GM23338 (cell line): Measurements from ENCODE around the gene SBSN. TPM values are rescaled to one million over a fixed set of nuclear protein-coding genes. Genes with fewer than 3 reads are reported as not detected.

ENCODE experiments used
- ATAC-seq: fragments of 200-7000 bp; cut with Tn5 transposase; 3 replicates; pipeline ENCODE4 v1.9.1; 2020
- DNase-seq: peaks from one replicate; pipeline ENCODE4 v3.0.0-alpha.2; 2015; ENCODE audit warnings: low spot score
- H2AFZ ChIP-seq: fragments of 200-600 bp; sonication (generic); 2 replicates; pipeline ENCODE4 v1.8.0; 2016; ENCODE audit warnings: antibody characterized with exemption, mild to moderate bottlenecking, moderate library complexity
- H3F3A ChIP-seq: fragments of 200-600 bp; sonication (generic); replicated peaks from 2 replicates; pipeline ENCODE4 v1.8.0; 2017; ENCODE audit warnings: antibody characterized with exemption, mixed run types, low read depth
- H3K27ac ChIP-seq: fragments of 200-600 bp; sonication (generic); 2 replicates; pipeline ENCODE4 v1.6.1; 2016; ENCODE audit warnings: low read depth
- H3K27me3 ChIP-seq: fragments of 200-600 bp; sonication (generic); 2 replicates; pipeline ENCODE4 v1.8.0; 2016; ENCODE audit warnings: mild to moderate bottlenecking, mixed run types, moderate library complexity; ENCODE audit not compliant: insufficient read depth
- H3K36me3 ChIP-seq: fragments of 200-600 bp; sonication (generic); 2 replicates; pipeline ENCODE4 v1.8.0; 2016; ENCODE audit warnings: mild to moderate bottlenecking; ENCODE audit not compliant: insufficient read depth
- H3K4me1 ChIP-seq: fragments of 200-600 bp; sonication (generic); 2 replicates; pipeline ENCODE4 v1.8.0; 2016; ENCODE audit warnings: mild to moderate bottlenecking, moderate library complexity; ENCODE audit not compliant: insufficient read depth
- H3K4me2 ChIP-seq: fragments of 200-600 bp; sonication (generic); 2 replicates; pipeline ENCODE4 v1.7.1; 2017; ENCODE audit warnings: mixed run types
- H3K4me3 ChIP-seq: fragments of 200-600 bp; sonication (generic); 2 replicates; pipeline ENCODE4 v1.6.1; 2016; ENCODE audit warnings: mixed run types
- H3K79me2 ChIP-seq: fragments of 200-600 bp; sonication (generic); replicated peaks from 2 replicates; pipeline ENCODE4 v1.8.0; 2017; ENCODE audit warnings: mild to moderate bottlenecking; ENCODE audit not compliant: insufficient read depth
- H3K9me2 ChIP-seq: fragments of 200-600 bp; sonication (generic); 2 replicates; pipeline ENCODE4 v1.8.0; 2017; ENCODE audit not compliant: insufficient read depth
- H4K20me1 ChIP-seq: fragments of 200-600 bp; sonication (generic); replicated peaks from 2 replicates; pipeline ENCODE4 v1.8.0; 2017; ENCODE audit warnings: mild to moderate bottlenecking; ENCODE audit not compliant: insufficient read depth
- H3K27ac Mint-ChIP-seq: 2 replicates; pipeline ENCODE4 v1.8.0; 2020; ENCODE audit warnings: inconsistent platforms, mild to moderate bottlenecking, moderate library complexity, mixed read lengths
- H3K27me3 Mint-ChIP-seq: 3 replicates; pipeline ENCODE4 v1.8.0; 2022; ENCODE audit warnings: low read depth, mild to moderate bottlenecking, moderate library complexity, mixed read lengths, inconsistent platforms; ENCODE audit not compliant: insufficient read depth, poor library complexity
- H3K36me3 Mint-ChIP-seq: 3 replicates; pipeline ENCODE4 v1.8.0; 2021; ENCODE audit warnings: low read depth, mild to moderate bottlenecking, inconsistent platforms, moderate library complexity, mixed read lengths
- H3K4me1 Mint-ChIP-seq: 3 replicates; pipeline ENCODE4 v1.8.0; 2020; ENCODE audit warnings: mild to moderate bottlenecking, inconsistent platforms, mixed read lengths
- H3K4me3 Mint-ChIP-seq: 3 replicates; pipeline ENCODE4 v1.8.0; 2021; ENCODE audit warnings: moderate library complexity, mild to moderate bottlenecking, inconsistent platforms, mixed read lengths
- H3K9me3 Mint-ChIP-seq: 3 replicates; pipeline ENCODE4 v1.8.0; 2020; ENCODE audit warnings: moderate library complexity, mild to moderate bottlenecking, inconsistent platforms, mixed read lengths
- CREB1 ChIP-seq: fragments of 250-450 bp; sonication (Bioruptor Pico); IDR thresholded peaks from 2 replicates; pipeline ENCODE4 v1.5.0; 2020; ENCODE audit warnings: low read depth, mild to moderate bottlenecking, moderate library complexity
- CTCF ChIP-seq, 2 experiments: fragments of 200-600 bp in 1 of 2; sonication (generic) in 1 of 2; conservative IDR thresholded peaks; 2 replicates each; pipeline versions ENCODE4 v1.5.1 to v1.6.1; 2016 to 2017; ENCODE audit warnings: antibody characterized with exemption in 2 of 2, low read depth in 2 of 2, mild to moderate bottlenecking in 2 of 2, moderate library complexity in 1 of 2
- POLR2AphosphoS5 ChIP-seq: IDR thresholded peaks from 2 replicates; pipeline ENCODE4 v1.6.1; 2016; ENCODE audit warnings: antibody characterized with exemption, low read depth
- STAT1 ChIP-seq: IDR thresholded peaks from one replicate; pipeline ENCODE4 v1.6.1; 2016; ENCODE audit warnings: antibody characterized with exemption; ENCODE audit not compliant: unreplicated experiment
- ZNF462 ChIP-seq: fragments of 250-450 bp; sonication (Bioruptor Pico); IDR thresholded peaks from 2 replicates; pipeline ENCODE4 v1.5.0; 2020; ENCODE audit warnings: mild to moderate bottlenecking, moderate library complexity
- polyA plus RNA-seq: library from polyadenylated mRNA; unstranded; fragments of >200 nt; fragmentation: Nextera tagmentation; extraction: Ambion mirVana; gene quantifications from 2 replicates; pipeline ENCODE4 v1.2.1, GENCODE V29; 2016
- total RNA-seq: library from RNA; depleted of rRNA; stranded (reverse); fragments of >200 nt; shearing (Covaris generic); gene quantifications from 2 replicates; pipeline ENCODE4 v1.2.3, GENCODE V29; 2014
- TF ChIP-seq, protein P1 (sequence below): IDR thresholded peaks from 2 replicates; pipeline ENCODE4 v1.6.1; 2016; ENCODE audit warnings: antibody characterized with exemption

The SBSN gene
- total and polyA plus RNA-seq, 2 experiments from 2014 or later: 0.39 TPM; not detected in 1

DNA sequence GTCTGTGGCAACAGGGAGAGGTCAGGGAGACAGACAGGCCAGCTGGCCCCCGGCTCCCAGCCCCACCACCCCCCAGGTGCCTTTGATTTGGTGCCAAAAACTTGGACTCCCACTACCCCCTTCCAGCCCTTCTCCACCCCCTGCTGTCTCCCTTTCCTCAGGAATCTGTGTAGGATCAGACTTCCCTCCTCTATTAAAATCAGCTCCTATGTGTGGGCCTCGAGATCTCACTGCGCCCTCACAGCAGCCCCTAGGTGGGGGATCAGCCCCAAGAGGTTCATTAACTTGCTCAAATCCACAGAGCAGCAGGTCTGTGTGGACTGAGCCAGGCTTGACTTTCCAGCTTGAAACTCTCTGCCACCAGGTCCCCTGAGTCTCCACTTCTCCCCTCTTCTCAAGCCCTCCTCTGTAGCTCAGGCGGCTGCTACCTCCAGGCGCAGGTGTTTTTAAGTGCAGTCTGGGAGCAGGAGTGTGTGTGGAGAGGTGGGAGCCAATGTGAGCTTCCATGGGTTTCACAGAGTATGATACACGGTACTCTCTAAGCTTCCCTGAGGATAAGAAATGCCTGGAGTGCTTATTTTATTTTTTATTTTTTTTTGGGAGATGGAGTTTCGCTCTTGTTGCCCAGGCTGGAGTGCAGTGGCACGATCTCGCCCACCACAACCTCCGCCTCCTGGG lies 6.8 kb upstream of the SBSN start:
- H3K9me2 ChIP-seq: no peaks in the 10 kb centered on the region
- peaks cover 33% of the 10 kb centered on the region for H3K4me1 Mint-ChIP-seq
- no peaks in the 10 kb centered on the region for H3K36me3 ChIP-seq
- no peak overlapping the region; the same call in 1 of the 2 replicates for H3K4me3 ChIP-seq
- ATAC-seq (no peak; the same call in 2 of the 3 replicates), DNase-seq (peak; percentile 28)
- TF ChIP-seq STAT1 (no peak), CREB1 (no peak), CTCF (conservative IDR thresholded peaks at IDR 0.05; ENCODE audit: low read depth in 2 of 2) (no peak)
- TF ChIP-seq, protein P1, sequence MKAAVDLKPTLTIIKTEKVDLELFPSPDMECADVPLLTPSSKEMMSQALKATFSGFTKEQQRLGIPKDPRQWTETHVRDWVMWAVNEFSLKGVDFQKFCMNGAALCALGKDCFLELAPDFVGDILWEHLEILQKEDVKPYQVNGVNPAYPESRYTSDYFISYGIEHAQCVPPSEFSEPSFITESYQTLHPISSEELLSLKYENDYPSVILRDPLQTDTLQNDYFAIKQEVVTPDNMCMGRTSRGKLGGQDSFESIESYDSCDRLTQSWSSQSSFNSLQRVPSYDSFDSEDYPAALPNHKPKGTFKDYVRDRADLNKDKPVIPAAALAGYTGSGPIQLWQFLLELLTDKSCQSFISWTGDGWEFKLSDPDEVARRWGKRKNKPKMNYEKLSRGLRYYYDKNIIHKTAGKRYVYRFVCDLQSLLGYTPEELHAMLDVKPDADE: no peak
- H3K27me3 ChIP-seq: peaks cover 31% of the 10 kb centered on the region
- peak overlapping the region; percentile 83; the same call in 1 of the 2 replicates for H3K4me2 ChIP-seq
- H3K79me2 ChIP-seq: no peaks in the 10 kb centered on the region
- peak overlapping the region; percentile 36; the same call in 1 of the 2 replicates for H3K27ac Mint-ChIP-seq
- H3K36me3 Mint-ChIP-seq: peaks cover 3% of the 10 kb centered on the region; the same call in 1 of the 3 replicates
- H3K9me3 Mint-ChIP-seq: no peaks in the 10 kb centered on the region
- H3K4me1 ChIP-seq: peaks cover 16% of the 10 kb centered on the region
- no peak overlapping the region for H2AFZ ChIP-seq
- H3K27me3 Mint-ChIP-seq: peaks cover 27% of the 10 kb centered on the region
- H3K4me3 Mint-ChIP-seq: no peak overlapping the region; the same call in 2 of the 3 replicates
- H4K20me1 ChIP-seq: no peaks in the 10 kb centered on the region; the same call in 1 of the 2 replicates
- peaks cover 6% of the 10 kb centered on the region; the same call in 1 of the 2 replicates for H3F3A ChIP-seq
- H3K27ac ChIP-seq: no peak overlapping the region

- Mint-ChIP-seq H3K9me3 (no peaks in the 10 kb centered on the region), H3K27ac (no peak overlapping the region; the same call in 1 of the 2 replicates), H3K36me3 (no peaks in the 10 kb centered on the region; the same call in 2 of the 3 replicates), H3K4me1 (peaks cover 24% of the 10 kb centered on the region), H3K27me3 (peaks cover 34% of the 10 kb centered on the region), H3K4me3 (peak overlapping the region; percentile 71; the same call in 2 of the 3 replicates)
- Histone ChIP-seq H4K20me1 (no peaks in the 10 kb centered on the region; the same call in 1 of the 2 replicates), H3K27ac (no peak overlapping the region), H3K4me2 (peak overlapping the region; percentile 83), H3F3A (peaks cover 6% of the 10 kb centered on the region; the same call in 1 of the 2 replicates), H3K9me2 (no peaks in the 10 kb centered on the region), H3K36me3 (no peaks in the 10 kb centered on the region), H3K4me3 (peak overlapping the region; percentile 68), H2AFZ (peak overlapping the region; percentile 95), H3K27me3 (peaks cover 31% of the 10 kb centered on the region), H3K79me2 (no peaks in the 10 kb centered on the region), H3K4me1 (peaks cover 16% of the 10 kb centered on the region; the same call in 1 of the 2 replicates)
- peak; percentile 82 for ATAC-seq
- DNase-seq: peak; percentile 82
- no peak; the same call in 1 of the 2 replicates for TF ChIP-seq POLR2AphosphoS5
- no peak for TF ChIP-seq ZNF462 (CRISPR knock-in tag)
- TF ChIP-seq, protein P1: no peak
Observed at GRCh38 chr19:35533822-35534392, 5.8 kb upstream of the SBSN start.
